ENCODE data around the gene TRIM7. TPM values are rescaled to one million over a fixed set of nuclear protein-coding genes. Genes with fewer than 3 reads are reported as not detected.

TRIM7 gene
- total and polyA plus RNA-seq, 9 of the 15 experiments (the other 6 are each of a cell fraction or from before 2014, with no cell fraction given), result 2.6 to 14.9 (median 8.9) TPM

DNA sequence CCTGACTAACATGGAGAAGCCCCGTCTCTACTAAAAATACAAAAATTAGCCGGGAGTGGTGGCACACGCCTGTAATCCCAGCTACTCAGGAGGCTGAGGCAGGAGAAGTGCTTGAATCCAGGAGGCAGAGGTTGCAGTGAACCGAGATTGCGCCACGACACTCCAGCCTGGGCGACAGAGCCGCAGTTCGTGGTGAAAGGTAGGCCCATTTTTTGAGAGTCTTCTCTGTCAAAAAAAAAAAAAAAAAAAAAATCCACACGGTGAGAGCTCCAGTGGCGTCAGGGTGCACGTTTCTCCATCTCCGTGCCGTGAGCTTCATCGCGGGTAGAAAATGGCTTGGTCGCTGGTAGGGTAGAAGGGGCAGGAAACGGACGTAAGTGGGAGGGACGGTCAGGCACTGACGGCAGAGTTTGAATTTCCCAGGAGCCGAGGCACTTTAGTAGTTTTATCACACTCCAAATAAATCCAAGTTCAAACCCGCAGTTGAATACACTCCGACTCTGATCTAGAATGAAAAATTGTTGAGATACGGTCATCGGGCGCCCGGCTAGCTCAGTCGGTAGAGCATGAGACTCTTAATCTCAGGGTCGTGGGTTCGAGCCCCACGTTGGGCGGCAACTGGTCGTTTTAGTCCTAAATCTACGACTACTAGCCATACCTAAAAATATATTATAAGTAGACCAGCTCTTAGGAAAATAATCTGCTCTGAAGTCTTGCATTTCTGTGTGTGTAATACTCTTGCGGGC lies 2.4 kb upstream of the TRIM7 start (continued):
- TF ChIP-seq ATF1 (CRISPR knock-in tag; IDR thresholded peaks at IDR 0.05) (no peak), ATF1 (tag; IDR thresholded peaks at IDR 0.05) (no peak; the same call in 1 of the 2 replicates), MTA1 (IDR thresholded peaks at IDR 0.05; ENCODE audit: borderline replicate concordance) (0 out of 2 replicates have a peak, but pooled peaks have one; percentile 65), ZFP36 (IDR thresholded peaks at IDR 0.05; ENCODE audit: low read depth, low read length, partially characterized antibody) (peak; percentile 41), ZNF175 (CRISPR knock-in tag; IDR thresholded peaks at IDR 0.05; ENCODE audit: low read depth) (no peak), NONO (IDR thresholded peaks at IDR 0.05; ENCODE audit: low read depth in 2 of 2, low read length in 1 of 2) (no peak), FIP1L1 (IDR thresholded peaks at IDR 0.05; ENCODE audit: low read depth, low read length, poor library complexity, severe bottlenecking) (no peak), ARID2 (IDR thresholded peaks at IDR 0.05) (no peak), KDM1A (IDR thresholded peaks at IDR 0.05) (peak; percentile 11 to 17; a peak in 1 of 4 replicates), ZNF311 (CRISPR knock-in tag; IDR thresholded peaks at IDR 0.05) (0 out of 2 replicates have a peak, but pooled peaks have one; percentile 46), GTF2E2 (tag; IDR thresholded peaks at IDR 0.05) (no peak), GATAD2A (IDR thresholded peaks at IDR 0.05) (no peak), SMAD4 (CRISPR knock-in tag; conservative IDR thresholded peaks at IDR 0.05) (0 out of 2 replicates have a peak, but pooled peaks have one; percentile 27), MTF1 (CRISPR knock-in tag; IDR thresholded peaks at IDR 0.05; ENCODE audit: borderline replicate concordance) (no peak), XRCC3 (IDR thresholded peaks at IDR 0.05) (no peak)
- TF ChIP-seq, protein P1, sequence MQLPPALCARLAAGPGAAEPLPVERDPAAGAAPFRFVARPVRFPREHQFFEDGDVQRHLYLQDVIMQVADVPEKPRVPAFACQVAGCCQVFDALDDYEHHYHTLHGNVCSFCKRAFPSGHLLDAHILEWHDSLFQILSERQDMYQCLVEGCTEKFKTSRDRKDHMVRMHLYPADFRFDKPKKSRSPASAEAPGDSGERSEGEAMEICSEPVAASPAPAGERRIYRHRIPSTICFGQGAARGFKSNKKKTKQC (CRISPR knock-in tag; IDR thresholded peaks at IDR 0.05), result no peak
- TF ChIP-seq, protein P2, sequence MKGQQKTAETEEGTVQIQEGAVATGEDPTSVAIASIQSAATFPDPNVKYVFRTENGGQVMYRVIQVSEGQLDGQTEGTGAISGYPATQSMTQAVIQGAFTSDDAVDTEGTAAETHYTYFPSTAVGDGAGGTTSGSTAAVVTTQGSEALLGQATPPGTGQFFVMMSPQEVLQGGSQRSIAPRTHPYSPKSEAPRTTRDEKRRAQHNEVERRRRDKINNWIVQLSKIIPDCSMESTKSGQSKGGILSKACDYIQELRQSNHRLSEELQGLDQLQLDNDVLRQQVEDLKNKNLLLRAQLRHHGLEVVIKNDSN (CRISPR knock-in tag; IDR thresholded peaks at IDR 0.05), result no peak; the same call in 1 of the 2 replicates
- TF ChIP-seq, protein P3, sequence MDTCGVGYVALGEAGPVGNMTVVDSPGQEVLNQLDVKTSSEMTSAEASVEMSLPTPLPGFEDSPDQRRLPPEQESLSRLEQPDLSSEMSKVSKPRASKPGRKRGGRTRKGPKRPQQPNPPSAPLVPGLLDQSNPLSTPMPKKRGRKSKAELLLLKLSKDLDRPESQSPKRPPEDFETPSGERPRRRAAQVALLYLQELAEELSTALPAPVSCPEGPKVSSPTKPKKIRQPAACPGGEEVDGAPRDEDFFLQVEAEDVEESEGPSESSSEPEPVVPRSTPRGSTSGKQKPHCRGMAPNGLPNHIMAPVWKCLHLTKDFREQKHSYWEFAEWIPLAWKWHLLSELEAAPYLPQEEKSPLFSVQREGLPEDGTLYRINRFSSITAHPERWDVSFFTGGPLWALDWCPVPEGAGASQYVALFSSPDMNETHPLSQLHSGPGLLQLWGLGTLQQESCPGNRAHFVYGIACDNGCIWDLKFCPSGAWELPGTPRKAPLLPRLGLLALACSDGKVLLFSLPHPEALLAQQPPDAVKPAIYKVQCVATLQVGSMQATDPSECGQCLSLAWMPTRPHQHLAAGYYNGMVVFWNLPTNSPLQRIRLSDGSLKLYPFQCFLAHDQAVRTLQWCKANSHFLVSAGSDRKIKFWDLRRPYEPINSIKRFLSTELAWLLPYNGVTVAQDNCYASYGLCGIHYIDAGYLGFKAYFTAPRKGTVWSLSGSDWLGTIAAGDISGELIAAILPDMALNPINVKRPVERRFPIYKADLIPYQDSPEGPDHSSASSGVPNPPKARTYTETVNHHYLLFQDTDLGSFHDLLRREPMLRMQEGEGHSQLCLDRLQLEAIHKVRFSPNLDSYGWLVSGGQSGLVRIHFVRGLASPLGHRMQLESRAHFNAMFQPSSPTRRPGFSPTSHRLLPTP (IDR thresholded peaks at IDR 0.05; ENCODE audit: borderline replicate concordance, extremely low read depth, insufficient read length), result peak; percentile 93
- TF ChIP-seq, protein P4, sequence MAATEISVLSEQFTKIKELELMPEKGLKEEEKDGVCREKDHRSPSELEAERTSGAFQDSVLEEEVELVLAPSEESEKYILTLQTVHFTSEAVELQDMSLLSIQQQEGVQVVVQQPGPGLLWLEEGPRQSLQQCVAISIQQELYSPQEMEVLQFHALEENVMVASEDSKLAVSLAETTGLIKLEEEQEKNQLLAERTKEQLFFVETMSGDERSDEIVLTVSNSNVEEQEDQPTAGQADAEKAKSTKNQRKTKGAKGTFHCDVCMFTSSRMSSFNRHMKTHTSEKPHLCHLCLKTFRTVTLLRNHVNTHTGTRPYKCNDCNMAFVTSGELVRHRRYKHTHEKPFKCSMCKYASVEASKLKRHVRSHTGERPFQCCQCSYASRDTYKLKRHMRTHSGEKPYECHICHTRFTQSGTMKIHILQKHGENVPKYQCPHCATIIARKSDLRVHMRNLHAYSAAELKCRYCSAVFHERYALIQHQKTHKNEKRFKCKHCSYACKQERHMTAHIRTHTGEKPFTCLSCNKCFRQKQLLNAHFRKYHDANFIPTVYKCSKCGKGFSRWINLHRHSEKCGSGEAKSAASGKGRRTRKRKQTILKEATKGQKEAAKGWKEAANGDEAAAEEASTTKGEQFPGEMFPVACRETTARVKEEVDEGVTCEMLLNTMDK (IDR thresholded peaks at IDR 0.05; ENCODE audit: borderline replicate concordance, insufficient read depth, low read depth, low read length, poor library complexity, severe bottlenecking), result no peak
